ENCODE measurements around the gene TSPOAP1.

DNA sequence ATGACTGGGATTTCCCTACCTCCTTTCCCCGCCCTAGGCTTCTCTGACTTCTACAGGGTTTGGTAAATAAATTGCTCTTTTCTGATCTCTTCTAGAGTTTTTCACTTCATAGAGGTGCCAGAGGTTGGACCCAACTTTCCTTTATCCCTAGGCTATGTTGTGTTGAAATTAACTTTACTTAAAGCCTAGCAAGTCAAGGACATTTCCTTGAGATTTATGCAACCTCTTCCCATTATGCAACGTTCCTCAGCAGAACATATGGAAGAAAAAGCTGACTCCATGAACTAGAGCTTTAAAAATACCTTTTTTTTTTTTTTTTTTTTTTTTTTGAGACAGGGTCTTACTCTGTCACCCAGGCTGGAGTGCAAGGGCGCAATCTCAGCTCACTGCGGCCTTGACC is 63.3 kb downstream of the TSPOAP1 start:
- TF ChIP-seq RAD21 (IDR thresholded peaks at IDR 0.05; ENCODE audit: low read length) (no peak), CTCF (conservative IDR thresholded peaks at IDR 0.05; ENCODE audit: low read depth, low read length) (no peak), SMC3 (IDR thresholded peaks at IDR 0.05; ENCODE audit: low read depth, low read length) (no peak), MAFK (IDR thresholded peaks at IDR 0.05; ENCODE audit: low read depth, low read length) (no peak), POLR2A (IDR thresholded peaks at IDR 0.05; ENCODE audit: low read depth, low read length) (no peak), BHLHE40 (IDR thresholded peaks at IDR 0.05; ENCODE audit: low read depth, low read length) (no peak), FOS (IDR thresholded peaks at IDR 0.05; ENCODE audit: low read depth, low read length) (no peak), CHD1 (IDR thresholded peaks at IDR 0.05; ENCODE audit: low read depth, low read length) (no peak), CEBPB (IDR thresholded peaks at IDR 0.05; ENCODE audit: low read depth, low read length) (no peak), RFX5 (IDR thresholded peaks at IDR 0.05; ENCODE audit: low read depth, low read length) (no peak), ELK1 (IDR thresholded peaks at IDR 0.05; ENCODE audit: borderline replicate concordance, low read depth, low read length) (no peak), MAZ (IDR thresholded peaks at IDR 0.05; ENCODE audit: borderline replicate concordance, low read depth, low read length) (no peak), MXI1 (IDR thresholded peaks at IDR 0.05; ENCODE audit: borderline replicate concordance, low read depth, low read length) (no peak)
- TF ChIP-seq, protein P1, sequence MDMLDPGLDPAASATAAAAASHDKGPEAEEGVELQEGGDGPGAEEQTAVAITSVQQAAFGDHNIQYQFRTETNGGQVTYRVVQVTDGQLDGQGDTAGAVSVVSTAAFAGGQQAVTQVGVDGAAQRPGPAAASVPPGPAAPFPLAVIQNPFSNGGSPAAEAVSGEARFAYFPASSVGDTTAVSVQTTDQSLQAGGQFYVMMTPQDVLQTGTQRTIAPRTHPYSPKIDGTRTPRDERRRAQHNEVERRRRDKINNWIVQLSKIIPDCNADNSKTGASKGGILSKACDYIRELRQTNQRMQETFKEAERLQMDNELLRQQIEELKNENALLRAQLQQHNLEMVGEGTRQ (IDR thresholded peaks at IDR 0.05; ENCODE audit: low read depth, low read length) = no peak

Data from IMR-90 (cell line).